NCI-H524 treated with DMSO at 0.1 percent for 48 hours (cell line): ENCODE results near the gene GLUD2.
"Not testable (repeated sequence)": the region's sequence is repeated elsewhere in the genome, so short reads cannot be mapped to it uniquely, and the experiment has no call there.

ENCODE experiments used
- DNase-seq: peaks from one replicate; lab custom pipeline; 2025; lab: John Stamatoyannopoulos, UW

GLUD2 gene

GRCh38 chrX:121047441-121048419 lies at the start of gene GLUD2:
TSS of gene GLUD2 (plus strand) at chrX:121047610. CDS start at chrX:121047685, 75 bp downstream.
- DNase-seq = peak; percentile 3

DNA sequence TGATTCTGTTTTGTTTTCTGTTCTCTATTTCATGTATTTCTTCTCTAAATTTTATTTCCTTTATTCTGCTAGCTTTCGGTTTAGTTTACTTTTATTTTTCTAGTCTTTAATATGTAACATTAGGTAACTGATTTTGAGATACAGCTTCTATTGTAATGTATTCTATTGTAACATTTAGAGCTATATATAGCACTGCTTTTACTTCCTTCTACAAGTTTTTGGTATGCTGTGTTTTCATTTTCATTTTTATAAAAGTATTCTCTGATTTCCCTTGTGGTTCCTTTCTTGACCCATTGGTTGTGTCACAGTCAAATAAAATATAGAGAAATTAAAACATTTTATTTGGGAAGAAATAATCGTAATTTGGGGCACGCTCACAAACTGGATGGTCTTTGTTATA lies 48.0 kb upstream of the GLUD2 start:
- no peak for DNase-seq

GRCh38 chrX:121000589-121000988 lies 46.8 kb upstream of the GLUD2 start:
- DNase-seq = peak; percentile 22

DNA sequence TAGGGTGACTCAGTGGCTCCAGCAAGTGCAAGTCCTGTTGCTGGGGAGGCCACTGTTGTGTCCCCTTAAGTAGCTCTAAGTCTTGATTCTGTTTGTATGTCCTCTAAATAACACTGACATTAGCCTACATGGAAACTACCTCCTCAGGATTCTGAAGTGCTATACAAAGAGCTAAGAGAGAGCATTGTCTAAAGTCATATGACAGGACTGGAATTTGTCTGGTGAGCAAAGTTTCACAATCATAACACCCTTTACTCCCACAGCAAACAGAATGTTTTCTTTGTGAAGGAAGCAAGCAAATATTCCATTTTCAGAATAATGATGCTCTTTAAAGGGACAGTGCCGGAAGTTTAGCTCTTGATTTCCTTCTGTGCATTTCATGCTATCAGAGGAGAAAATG lies 38.5 kb upstream of the GLUD2 start:
- no peak for DNase-seq

GRCh38 chrX:121009764-121010163 lies 37.6 kb upstream of the GLUD2 start:
- DNase-seq = no peak

GRCh38 chrX:121010218-121010617 lies 37.2 kb upstream of the GLUD2 start:
- no peak for DNase-seq

DNA sequence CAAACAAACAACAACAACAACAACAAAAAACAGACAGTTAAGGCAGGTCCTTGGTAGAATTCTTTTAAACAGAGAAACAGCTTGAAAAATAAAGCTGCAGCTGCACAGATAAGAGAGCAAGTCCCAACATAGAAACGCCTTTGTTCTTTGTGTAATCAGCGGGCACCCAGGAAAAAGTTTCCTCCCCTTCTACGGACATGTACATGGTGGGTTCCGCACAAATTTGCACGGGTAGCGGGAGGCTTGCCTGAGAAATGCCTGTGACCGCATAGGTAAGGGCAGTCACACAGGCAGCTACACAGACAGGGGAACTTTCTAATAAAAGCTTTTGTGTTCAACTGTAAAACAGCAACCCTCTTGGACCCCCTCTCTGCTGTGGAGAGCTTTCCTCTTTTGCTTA lies 36.2 kb upstream of the GLUD2 start:
- DNase-seq = no peak

- no peak for DNase-seq
Observed at GRCh38 chrX:121013897-121014455, 33.4 kb upstream of the GLUD2 start.

DNA sequence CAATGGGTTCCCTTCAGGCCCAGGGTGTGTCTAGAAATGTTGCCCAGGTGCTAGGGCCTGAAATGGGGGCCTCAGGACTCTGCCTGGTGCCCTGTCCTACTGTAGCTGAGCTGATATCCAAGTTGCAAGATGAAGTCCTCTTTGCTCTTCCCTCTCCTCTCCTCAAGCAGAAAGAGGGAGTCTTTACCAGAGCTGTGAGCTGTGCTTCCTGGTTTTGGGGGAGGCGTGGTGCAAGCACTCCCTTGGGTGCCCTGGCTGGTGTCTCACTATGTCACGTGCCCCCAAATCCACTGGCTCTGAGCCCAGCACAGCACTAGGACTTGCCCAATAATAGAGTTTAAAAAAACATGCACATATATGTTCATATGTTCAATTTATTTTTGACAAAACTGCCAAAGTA lies 32.6 kb upstream of the GLUD2 start:
- DNase-seq = no peak

GRCh38 chrX:121028419-121028818 lies 19.0 kb upstream of the GLUD2 start:
- DNase-seq = no peak

DNA sequence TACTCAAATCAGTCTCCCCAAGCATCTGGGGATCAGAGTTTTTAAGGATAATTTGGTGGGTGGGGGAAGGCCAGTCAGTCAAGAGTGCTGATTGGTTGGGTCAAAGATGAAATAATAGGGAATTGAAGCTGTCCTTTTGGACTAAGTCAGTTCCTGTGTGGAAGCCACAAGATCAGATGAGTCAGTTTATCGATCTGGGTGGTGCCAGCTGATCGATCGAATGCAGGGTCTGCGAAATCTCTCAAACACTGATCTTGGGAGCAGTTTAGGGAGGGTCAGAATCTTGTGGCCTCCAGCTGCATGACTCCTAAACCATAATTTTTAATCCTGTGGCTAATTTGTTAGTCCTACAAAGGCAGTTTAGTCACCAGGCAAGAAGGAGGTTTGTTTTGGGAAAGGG lies 17.3 kb upstream of the GLUD2 start:
- no peak for DNase-seq

- no peak for DNase-seq
Observed at GRCh38 chrX:121032531-121032930, 14.9 kb upstream of the GLUD2 start.

DNA sequence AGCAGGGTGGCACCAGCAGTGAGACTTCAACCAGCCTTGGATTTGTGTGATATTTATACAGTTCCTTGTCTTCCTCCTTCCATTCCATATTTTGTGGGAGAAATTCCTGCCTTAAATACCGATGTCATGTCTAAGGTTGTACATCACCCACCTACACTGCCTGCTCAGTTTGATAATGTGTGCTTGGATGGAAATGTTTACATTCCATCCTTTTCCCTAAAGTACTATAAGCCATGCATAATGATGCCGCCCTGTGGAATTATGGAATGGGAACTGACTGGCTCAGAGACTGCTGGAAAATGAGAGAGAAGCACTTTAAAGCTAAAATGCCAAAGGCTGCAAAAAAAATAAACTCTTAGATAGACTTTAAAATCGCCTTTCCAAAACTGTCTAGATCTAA lies 11.3 kb upstream of the GLUD2 start:
- DNase-seq = no peak

GRCh38 chrX:121036951-121037350 lies 10.5 kb upstream of the GLUD2 start:
- no peak for DNase-seq

GRCh38 chrX:121050781-121051180 lies 3.4 kb downstream of the GLUD2 start:
- DNase-seq = no peak

DNA sequence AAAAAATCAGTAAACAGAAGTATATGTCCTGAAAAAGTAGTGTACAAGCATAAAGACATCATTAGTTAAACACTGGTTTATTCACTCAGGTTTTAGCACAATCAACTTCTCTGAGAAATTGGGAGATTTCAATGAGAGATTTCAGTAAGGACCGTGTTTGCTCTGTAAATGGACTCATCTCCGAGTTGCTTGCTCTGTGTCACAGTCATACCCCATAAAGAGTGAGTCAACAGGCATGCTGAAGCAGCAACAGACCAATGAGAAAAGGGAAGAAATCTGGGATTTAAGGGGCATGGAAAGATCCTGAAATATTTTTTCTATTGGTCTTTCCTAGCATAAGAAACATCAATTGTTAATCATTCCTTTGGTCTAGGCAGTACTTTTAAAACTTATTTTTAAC lies 4.7 kb downstream of the GLUD2 start:
- DNase-seq = no peak

- no peak for DNase-seq
Observed at GRCh38 chrX:121062289-121062688, 14.9 kb downstream of the GLUD2 start.

DNA sequence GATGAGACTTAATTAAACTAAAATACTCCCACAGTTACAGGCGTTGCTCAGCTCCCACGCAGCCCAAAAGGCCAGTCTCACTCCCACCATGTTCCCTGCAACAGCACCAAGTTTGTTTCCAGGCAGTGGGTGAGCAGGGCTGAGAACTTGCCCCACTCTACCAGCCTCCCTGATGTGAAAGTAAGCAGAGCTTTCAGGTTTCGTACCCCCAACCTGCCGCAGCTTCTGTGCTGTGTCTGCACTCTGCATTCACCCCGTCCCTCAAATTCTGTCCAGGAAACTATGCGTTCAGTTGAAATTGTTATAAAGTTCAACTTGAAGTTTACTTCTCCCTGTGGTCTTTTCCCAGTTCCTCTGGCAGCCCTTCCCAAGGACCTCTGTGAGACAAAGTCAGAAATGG lies 17.2 kb downstream of the GLUD2 start:
- DNase-seq = no peak

DNA sequence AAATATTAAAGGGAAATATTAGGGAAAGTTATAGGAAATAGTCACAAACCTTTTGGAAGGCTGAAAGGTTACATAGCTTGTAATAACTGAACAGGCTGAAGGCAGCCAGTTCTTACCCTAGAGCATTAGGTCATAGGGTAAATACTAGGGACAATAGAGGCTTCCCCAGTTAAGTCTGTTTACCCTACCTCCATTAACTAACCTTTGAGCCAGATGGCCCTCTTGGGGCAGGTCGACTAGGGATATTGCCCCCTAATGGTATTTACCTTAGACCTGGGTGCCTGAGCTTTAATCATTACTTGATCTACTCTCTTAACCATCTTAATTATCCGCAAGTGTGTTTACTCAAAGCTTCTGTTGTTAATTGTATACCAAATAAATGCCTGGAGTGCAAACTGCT lies 36.8 kb downstream of the GLUD2 start:
- not testable (repeated sequence) for DNase-seq

- no peak for DNase-seq
Observed at GRCh38 chrX:121084903-121085611, 37.6 kb downstream of the GLUD2 start.

DNA sequence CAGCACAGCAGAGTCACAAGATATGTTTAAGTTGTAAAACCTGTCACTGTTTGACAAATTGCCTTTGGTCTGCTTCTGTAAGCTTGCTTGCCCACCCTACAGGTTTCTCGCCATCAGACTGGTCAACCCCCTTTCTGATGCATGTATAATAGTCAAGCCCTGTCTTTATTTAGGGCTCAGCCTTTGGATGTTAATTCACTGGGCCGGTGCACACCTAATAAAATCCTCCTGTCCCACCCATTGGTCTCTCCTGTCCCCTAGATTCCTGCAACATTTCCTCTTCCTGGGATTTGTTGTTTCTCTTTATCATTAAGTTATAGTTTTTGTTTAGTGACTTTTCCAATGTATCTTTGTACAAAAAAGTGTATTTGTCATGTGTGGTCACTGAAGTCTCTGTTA lies 38.2 kb downstream of the GLUD2 start:
- no peak for DNase-seq

GRCh38 chrX:121093011-121093410 lies 45.6 kb downstream of the GLUD2 start:
- DNase-seq = peak; percentile 30
